Activated CD4-positive, CD25-positive, alpha-beta regulatory T cell (primary cell): ENCODE results near the gene HOXD1.

Experiments used
- DNase-seq, 4 experiments: peaks; one replicate each; lab custom pipeline; 2025; lab: John Stamatoyannopoulos, UW

HOXD1 gene

GRCh38 chr2:176152350-176153181 lies 35.9 kb upstream of the HOXD1 start:
- DNase-seq, result no peak

GRCh38 chr2:176154576-176155252 lies 33.8 kb upstream of the HOXD1 start:
- DNase-seq, result no peak

GRCh38 chr2:176155356-176156044 lies 33.0 kb upstream of the HOXD1 start:
- no peak for DNase-seq

- no peak for DNase-seq
Observed at GRCh38 chr2:176156301-176156806, 32.1 kb upstream of the HOXD1 start.

- DNase-seq, result no peak
Observed at GRCh38 chr2:176156807-176157498, 31.5 kb upstream of the HOXD1 start, which contains the start of gene HOXD3. TSS of gene HOXD3 (plus strand) at chr2:176157307. CDS start at chr2:176169115, 11,808 bp downstream.

GRCh38 chr2:176157499-176158185 lies 30.8 kb upstream of the HOXD1 start:
- no peak for DNase-seq

GRCh38 chr2:176158186-176158591 lies 30.3 kb upstream of the HOXD1 start:
- no peak for DNase-seq

- no peak for DNase-seq
Observed at GRCh38 chr2:176158855-176159662, 29.4 kb upstream of the HOXD1 start.

- no peak for DNase-seq
Observed at GRCh38 chr2:176159663-176160250, 28.7 kb upstream of the HOXD1 start.

- DNase-seq, result no peak
Observed at GRCh38 chr2:176160251-176160985, 28.1 kb upstream of the HOXD1 start.

- DNase-seq, result no peak
Observed at GRCh38 chr2:176160986-176161824, 27.3 kb upstream of the HOXD1 start.

- DNase-seq, result no peak
Observed at GRCh38 chr2:176161825-176162626, 26.4 kb upstream of the HOXD1 start.

- no peak for DNase-seq
Observed at GRCh38 chr2:176162911-176163671, 25.4 kb upstream of the HOXD1 start.

- DNase-seq, result no peak
Observed at GRCh38 chr2:176163672-176164056, 24.8 kb upstream of the HOXD1 start.

- DNase-seq, result no peak
Observed at GRCh38 chr2:176164201-176164600, 24.3 kb upstream of the HOXD1 start.

GRCh38 chr2:176164611-176165369 lies 23.7 kb upstream of the HOXD1 start:
- DNase-seq, result no peak
